GM19395 (cell line): ENCODE measurements around the gene ACAP3.

Source experiments
- ATAC-seq: cut with Tn5 transposase; IDR thresholded peaks from one replicate; pipeline ENCODE4 v1.9.1; 2021; ENCODE audit warnings: mild to moderate bottlenecking, moderate library complexity; ENCODE audit not compliant: unreplicated experiment

ACAP3 gene

GRCh38 chr1:1290238-1290731 is 17.4 kb downstream of the ACAP3 start:
- no peak for ATAC-seq

GRCh38 chr1:1287288-1288110 is 20.2 kb downstream of the ACAP3 start:
- ATAC-seq = no peak

GRCh38 chr1:1286313-1287261 is 21.1 kb downstream of the ACAP3 start:
- no peak for ATAC-seq

GRCh38 chr1:1285611-1286311 is 22.0 kb downstream of the ACAP3 start:
- no peak for ATAC-seq

- ATAC-seq = no peak
Observed at GRCh38 chr1:1285102-1285571, 22.6 kb downstream of the ACAP3 start.

GRCh38 chr1:1284221-1285101 is 23.3 kb downstream of the ACAP3 start:
- no peak for ATAC-seq

GRCh38 chr1:1283821-1284220 is 23.9 kb downstream of the ACAP3 start:
- no peak for ATAC-seq

- no peak for ATAC-seq
Observed at GRCh38 chr1:1282998-1283397, 24.7 kb downstream of the ACAP3 start.

- no peak for ATAC-seq
Observed at GRCh38 chr1:1281533-1282321, 26.0 kb downstream of the ACAP3 start.

- no peak for ATAC-seq
Observed at GRCh38 chr1:1280782-1281481, 26.8 kb downstream of the ACAP3 start.

GRCh38 chr1:1279028-1279427 is 28.7 kb downstream of the ACAP3 start:
- no peak for ATAC-seq

GRCh38 chr1:1278620-1279019 is 29.1 kb downstream of the ACAP3 start:
- no peak for ATAC-seq

GRCh38 chr1:1275836-1276235 is 31.9 kb downstream of the ACAP3 start:
- ATAC-seq = no peak

GRCh38 chr1:1274931-1275431 is 32.7 kb downstream of the ACAP3 start:
- ATAC-seq = no peak

- ATAC-seq = peak; percentile 31
Observed at GRCh38 chr1:1274299-1274930, 33.3 kb downstream of the ACAP3 start.

GRCh38 chr1:1273512-1274298 is 34.0 kb downstream of the ACAP3 start, which contains the start of gene UBE2J2:
TSS of gene UBE2J2 (minus strand) at chr1:1273854. CDS start at chr1:1267992, 5,862 bp downstream.
- peak; percentile 68 for ATAC-seq

GRCh38 chr1:1273209-1273511 is 34.6 kb downstream of the ACAP3 start:
- ATAC-seq = peak; percentile 19
